PC-3 (cell line): Measurements from ENCODE around the gene DLG1. TPM values are rescaled to one million over a fixed set of nuclear protein-coding genes. Genes with fewer than 3 reads are reported as not detected.

Experiments used
- ATAC-seq: fragments of 200-7000 bp; cut with Tn5 transposase; 2 replicates; pipeline ENCODE4 v1.9.1; 2020; ENCODE audit warnings: mild to moderate bottlenecking, moderate library complexity
- BruUV-seq: library from RNA; stranded (reverse); fragments of 400-500 nt; replicated peaks from 2 replicates; lab custom pipeline; 2021; lab: Mats Ljungman, UMichigan
- CTCF ChIA-PET: fragments of 300-600 bp; sonication (Branson Sonifier 250); formaldehyde crosslinking; loops from one replicate; lab custom pipeline; 2022; ENCODE audit warnings: antibody characterized with exemption; lab: Charles Lee
- POLR2A ChIA-PET: fragments of 300-600 bp; sonication (Branson Sonifier 250); formaldehyde crosslinking; loops from one replicate; lab custom pipeline; 2022; ENCODE audit warnings: antibody characterized with exemption; ENCODE audit not compliant: unreplicated experiment; lab: Charles Lee
- DNase-seq: peaks from one replicate; pipeline ENCODE4 v3.0.0-alpha.2; 2015
- H2AFZ ChIP-seq: fragments of 300-600 bp; sonication (generic); 2 replicates; pipeline ENCODE4 v1.6.0; 2016; ENCODE audit warnings: antibody characterized with exemption, low read length
- H3F3A ChIP-seq: fragments of 300-600 bp; sonication (generic); one replicate; pipeline ENCODE4 v1.6.0; 2017; ENCODE audit warnings: antibody characterized with exemption, low read length, control low read depth, mild to moderate bottlenecking; ENCODE audit not compliant: unreplicated experiment
- H3K27ac ChIP-seq: fragments of 300-600 bp; sonication (generic); 2 replicates; pipeline ENCODE4 v1.5.1; 2016; ENCODE audit warnings: mild to moderate bottlenecking, low read length
- H3K27me3 ChIP-seq: fragments of 300-600 bp; sonication (generic); 2 replicates; pipeline ENCODE4 v1.6.1; 2016; ENCODE audit warnings: low read length, mixed read lengths
- H3K36me3 ChIP-seq: fragments of 300-600 bp; sonication (generic); 2 replicates; pipeline ENCODE4 v1.6.1; 2016; ENCODE audit warnings: low read depth, mixed run types, low read length, mixed read lengths
- H3K4me1 ChIP-seq: fragments of 300-600 bp; sonication (generic); 2 replicates; pipeline ENCODE4 v1.5.1; 2016; ENCODE audit warnings: low read length; ENCODE audit not compliant: insufficient read depth
- H3K4me2 ChIP-seq: fragments of 300-600 bp; sonication (generic); 2 replicates; pipeline ENCODE4 v1.6.0; 2016; ENCODE audit warnings: low read length
- H3K4me3 ChIP-seq: fragments of 300-600 bp; sonication (generic); 2 replicates; pipeline ENCODE4 v1.5.1; 2016; ENCODE audit warnings: mild to moderate bottlenecking, low read length, mixed read lengths
- H3K79me2 ChIP-seq: fragments of 300-600 bp; sonication (generic); 2 replicates; pipeline ENCODE4 v1.6.1; 2017; ENCODE audit warnings: low read length, mixed read lengths
- H3K9ac ChIP-seq: fragments of 300-600 bp; sonication (generic); 2 replicates; pipeline ENCODE4 v1.6.0; 2016; ENCODE audit warnings: mild to moderate bottlenecking, low read length
- H3K9me2 ChIP-seq: fragments of 300-600 bp; sonication (generic); replicated peaks from 2 replicates; pipeline ENCODE4 v1.6.1; 2016; ENCODE audit warnings: mixed run types, low read length, mixed read lengths
- H3K9me3 ChIP-seq: fragments of 300-600 bp; sonication (generic); 2 replicates; pipeline ENCODE4 v1.6.1; 2016; ENCODE audit warnings: low read length, mixed read lengths
- H4K20me1 ChIP-seq: fragments of 300-600 bp; sonication (generic); 2 replicates; pipeline ENCODE4 v1.6.1; 2016; ENCODE audit warnings: low read length, mixed read lengths
- EZH2 ChIP-seq: fragments of 300-600 bp; sonication (generic); IDR thresholded peaks from one replicate; pipeline ENCODE4 v1.6.1; 2017; ENCODE audit warnings: antibody characterized with exemption, mild to moderate bottlenecking, low read length; ENCODE audit not compliant: unreplicated experiment
- EZH2phosphoT487 ChIP-seq: fragments of 300-600 bp; sonication (generic); IDR thresholded peaks from 2 replicates; pipeline ENCODE4 v1.6.1; 2018; ENCODE audit warnings: mild to moderate bottlenecking, antibody characterized with exemption, low read length, borderline replicate concordance
- intact Hi-C: fragments of 100-400 bp; cut with micrococcal nuclease; formaldehyde crosslinking; loops from 2 replicates; pipeline ENCODE4 v1.9.0; 2023
- total RNA-seq: library from RNA; depleted of rRNA; stranded (reverse); fragments of >200 nt; gene quantifications from 2 replicates; pipeline ENCODE4 v1.2.3, GENCODE V29; 2014
- TF ChIP-seq, protein P1 (sequence below): fragments of 300-600 bp; sonication (generic); conservative IDR thresholded peaks from 2 replicates; pipeline ENCODE4 v1.5.1; 2017; ENCODE audit warnings: antibody characterized with exemption, low read depth, mild to moderate bottlenecking, low read length

DLG1 gene
- total RNA-seq, 1 experiment from 2014 or later = 60.8 TPM

DNA sequence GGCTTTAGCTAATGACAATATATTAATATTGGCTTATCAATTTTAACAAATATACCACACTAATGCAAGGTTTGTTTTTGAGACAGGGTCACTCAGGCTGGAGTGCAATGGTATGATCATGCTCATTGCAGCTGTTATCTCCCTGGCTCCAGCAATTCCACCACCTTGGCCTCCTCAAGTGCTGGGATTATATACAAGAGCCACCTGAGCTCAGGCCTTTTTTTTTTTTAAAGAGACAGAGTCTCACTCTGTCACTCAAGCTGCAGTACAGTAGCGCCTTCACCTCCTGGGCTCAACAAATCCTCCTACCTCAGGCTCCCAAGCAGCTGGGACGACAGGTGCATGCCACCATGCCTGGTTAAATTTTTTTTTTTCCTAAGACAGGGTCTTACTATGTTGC, 11.7 kb downstream of the DLG1 start:
- ATAC-seq = no peak
- peaks cover 49% of the 10 kb centered on the region for H3K36me3 ChIP-seq
- H3K27ac ChIP-seq = no peak overlapping the region
- H3K9ac ChIP-seq = no peak overlapping the region
- no peaks in the 10 kb centered on the region for H3K9me3 ChIP-seq
- no peak for DNase-seq
- no peaks in the 10 kb centered on the region for H4K20me1 ChIP-seq
- intact Hi-C loops = no loop called here
- ChIA-PET POLR2A (interaction anchor here (0.5 kb wide), 1 partner anchor 9 kb away, joined by 12 read pairs; no protein-coding TSS in a partner anchor), CTCF (no interaction called here)
- TF ChIP-seq EZH2 (no peak), EZH2phosphoT487 (no peak)
- TF ChIP-seq, protein P1, sequence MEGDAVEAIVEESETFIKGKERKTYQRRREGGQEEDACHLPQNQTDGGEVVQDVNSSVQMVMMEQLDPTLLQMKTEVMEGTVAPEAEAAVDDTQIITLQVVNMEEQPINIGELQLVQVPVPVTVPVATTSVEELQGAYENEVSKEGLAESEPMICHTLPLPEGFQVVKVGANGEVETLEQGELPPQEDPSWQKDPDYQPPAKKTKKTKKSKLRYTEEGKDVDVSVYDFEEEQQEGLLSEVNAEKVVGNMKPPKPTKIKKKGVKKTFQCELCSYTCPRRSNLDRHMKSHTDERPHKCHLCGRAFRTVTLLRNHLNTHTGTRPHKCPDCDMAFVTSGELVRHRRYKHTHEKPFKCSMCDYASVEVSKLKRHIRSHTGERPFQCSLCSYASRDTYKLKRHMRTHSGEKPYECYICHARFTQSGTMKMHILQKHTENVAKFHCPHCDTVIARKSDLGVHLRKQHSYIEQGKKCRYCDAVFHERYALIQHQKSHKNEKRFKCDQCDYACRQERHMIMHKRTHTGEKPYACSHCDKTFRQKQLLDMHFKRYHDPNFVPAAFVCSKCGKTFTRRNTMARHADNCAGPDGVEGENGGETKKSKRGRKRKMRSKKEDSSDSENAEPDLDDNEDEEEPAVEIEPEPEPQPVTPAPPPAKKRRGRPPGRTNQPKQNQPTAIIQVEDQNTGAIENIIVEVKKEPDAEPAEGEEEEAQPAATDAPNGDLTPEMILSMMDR = no peak
- H3K79me2 ChIP-seq = peaks cover 89% of the 10 kb centered on the region
- H3K9me2 ChIP-seq = no peaks in the 10 kb centered on the region
- no peak overlapping the region for H3K4me2 ChIP-seq
- BruUV-seq = no TSS peak
- H3K27me3 ChIP-seq = no peaks in the 10 kb centered on the region
- H3K4me1 ChIP-seq = peaks cover 14% of the 10 kb centered on the region
- H3K4me3 ChIP-seq = no peak overlapping the region
- no peak overlapping the region for H2AFZ ChIP-seq
- no peaks in the 10 kb centered on the region for H3F3A ChIP-seq

DNA sequence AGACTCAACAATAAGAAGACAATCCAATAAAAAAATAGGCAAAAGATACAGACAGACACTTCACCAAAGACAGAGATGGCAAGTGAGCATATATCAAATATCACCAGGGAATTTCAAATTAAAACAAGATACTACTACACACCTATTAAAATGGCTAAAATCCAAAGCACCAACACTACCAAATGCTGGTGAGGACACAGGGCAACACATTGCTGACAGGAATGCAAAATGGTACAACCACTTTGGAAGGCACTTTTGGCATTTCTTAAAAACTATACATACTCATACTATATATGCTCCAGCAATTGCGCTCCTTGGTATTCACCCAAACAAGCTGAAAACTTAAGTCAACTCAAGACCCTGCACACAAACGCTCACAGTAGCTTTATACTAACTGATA, 12.9 kb downstream of the DLG1 start:
- H3K4me3 ChIP-seq = no peak overlapping the region
- no peak overlapping the region for H3K27ac ChIP-seq
- intact Hi-C loops = no loop called here
- H2AFZ ChIP-seq = no peak overlapping the region
- BruUV-seq = no TSS peak
- CTCF ChIA-PET = no interaction called here
- no peaks in the 10 kb centered on the region for H3K9me3 ChIP-seq
- POLR2A ChIA-PET = no interaction called here
- no peak for ATAC-seq
- H3K36me3 ChIP-seq = peaks cover 50% of the 10 kb centered on the region
- no peak overlapping the region for H3K9ac ChIP-seq
- no peak for DNase-seq
- H3F3A ChIP-seq = no peaks in the 10 kb centered on the region
- TF ChIP-seq EZH2 (no peak), EZH2phosphoT487 (no peak)
- TF ChIP-seq, protein P1 = no peak
- no peaks in the 10 kb centered on the region for H3K9me2 ChIP-seq
- H3K4me1 ChIP-seq = peaks cover 14% of the 10 kb centered on the region
- no peaks in the 10 kb centered on the region for H4K20me1 ChIP-seq
- peaks cover 83% of the 10 kb centered on the region for H3K79me2 ChIP-seq
- no peak overlapping the region for H3K4me2 ChIP-seq
- no peaks in the 10 kb centered on the region for H3K27me3 ChIP-seq

DNA sequence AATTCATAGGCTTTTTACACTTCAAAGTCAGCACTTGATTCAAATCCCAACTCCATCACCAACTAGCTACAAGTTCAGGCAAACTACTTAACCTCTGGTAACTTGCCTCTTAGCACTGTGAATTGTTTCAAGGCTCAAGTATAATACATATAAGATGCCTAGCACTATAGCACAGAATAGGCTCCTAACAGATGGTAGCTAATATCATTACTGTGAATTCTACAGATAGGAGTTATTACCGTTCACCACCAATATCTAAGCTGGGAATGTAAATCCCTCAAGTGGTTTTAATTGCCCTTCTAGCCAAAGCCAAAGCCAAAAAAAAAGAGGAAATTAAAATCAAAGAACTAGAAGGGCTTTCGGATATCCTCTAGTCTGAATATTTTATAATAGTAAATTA, 15.4 kb downstream of the DLG1 start:
- H3K36me3 ChIP-seq = peaks cover 46% of the 10 kb centered on the region

More for the DNA sequence above, 15.4 kb downstream of the DLG1 start:
- Histone ChIP-seq H3K4me3 (no peak overlapping the region), H3K27ac (no peak overlapping the region), H3F3A (no peaks in the 10 kb centered on the region), H2AFZ (no peak overlapping the region), H3K9ac (no peak overlapping the region), H4K20me1 (no peaks in the 10 kb centered on the region), H3K4me2 (no peak overlapping the region), H3K79me2 (peaks cover 79% of the 10 kb centered on the region), H3K9me3 (no peaks in the 10 kb centered on the region), H3K27me3 (no peaks in the 10 kb centered on the region), H3K4me1 (no peaks in the 10 kb centered on the region), H3K9me2 (no peaks in the 10 kb centered on the region)
- intact Hi-C loops = no loop called here
- ChIA-PET POLR2A (no interaction called here), CTCF (no interaction called here)
- TF ChIP-seq, protein P1 = no peak
- TF ChIP-seq EZH2phosphoT487 = no peak
- TF ChIP-seq EZH2 = no peak
- ATAC-seq = no peak
- BruUV-seq = no TSS peak
- DNase-seq = no peak
